ENCODE data around the gene PHF1. TPM values are rescaled to one million over a fixed set of nuclear protein-coding genes. Genes with fewer than 3 reads are reported as not detected.
A peak's percentile ranks its signal among the peaks of the same experiment; 100 is the strongest.

The PHF1 gene
- polyA plus RNA-seq, 3 donors, result 3.0 to 90.2 (median 3.5) TPM

DNA sequence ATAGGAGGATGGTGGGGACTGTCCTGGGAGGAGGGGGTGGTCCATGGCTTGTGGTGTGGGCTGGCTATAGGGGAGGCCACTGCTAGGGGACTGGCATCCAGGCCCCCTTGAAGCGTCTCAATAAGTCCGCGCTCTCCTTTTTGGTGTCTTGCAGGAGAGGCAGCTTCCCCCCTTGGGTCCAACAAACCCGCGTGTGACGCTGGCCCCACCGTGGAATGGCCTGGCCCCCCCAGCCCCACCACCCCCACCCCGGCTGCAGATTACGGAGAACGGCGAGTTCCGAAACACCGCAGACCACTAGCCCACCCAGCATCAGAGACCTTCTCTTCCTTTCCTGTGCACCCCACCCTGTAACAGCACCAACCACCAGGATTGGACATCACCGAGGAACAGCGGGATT is 40.8 kb downstream of the PHF1 start:
- H3K4me3 ChIP-seq (replicated peaks in 1 of 3; ENCODE audit: low read depth in 2 of 3, low read length in 3 of 3), result no peak overlapping the region
- peaks cover 0 to 11% of the 10 kb centered on the region in 2 donors for H3K36me3 ChIP-seq (replicated peaks in 1 of 2; ENCODE audit: control insufficient read depth in 1 of 2, insufficient read depth in 2 of 2, low read length in 2 of 2)
- WGBS (ENCODE audit: insufficient coverage), result 100% methylated on average over 3 of the region's 15 CpGs
- Mint-ChIP-seq H3K27me3 (ENCODE audit: low read depth in 3 of 3) (peaks cover 0 to 2% (median 1%) of the 10 kb centered on the region in 3 donors), H3K27ac (peak overlapping the region in 4 of 7 donors; percentile 71 to 76 (median 74)), H3K4me3 (no peak overlapping the region), H3K4me1 (peaks cover 78% of the 10 kb centered on the region), H3K9me3 (peaks cover 0 to 2% (median 0%) of the 10 kb centered on the region in 7 donors), H3K36me3 (peaks cover 34 to 35% of the 10 kb centered on the region in 2 donors)
- no peak overlapping the region for H3K4me2 ChIP-seq (replicated peaks; ENCODE audit: extremely low read depth, low read length, poor library complexity, severe bottlenecking)
- H3K4me1 ChIP-seq (ENCODE audit: control insufficient read depth in 1 of 2, insufficient read depth in 2 of 2, low read length in 2 of 2), result peaks cover 69 to 83% of the 10 kb centered on the region in 2 donors
- peak overlapping the region in 1 of 2 donors; percentile 27 for H3K27ac ChIP-seq (ENCODE audit: low read depth in 1 of 2, low read length in 2 of 2)
- H3K9me3 ChIP-seq (replicated peaks in 1 of 2; ENCODE audit: control insufficient read depth in 1 of 2, insufficient read depth in 1 of 2, low read length in 2 of 2), result no peaks in the 10 kb centered on the region
- H4K20me1 ChIP-seq (ENCODE audit: insufficient read depth, low read length), result no peaks in the 10 kb centered on the region
- H3K27me3 ChIP-seq (ENCODE audit: control insufficient read depth in 2 of 2, insufficient read depth in 2 of 2, low read length in 2 of 2), result no peaks in the 10 kb centered on the region
- no peak for DNase-seq
- TF ChIP-seq CTCF (IDR thresholded peaks at IDR 0.05), result no peak
- no peak overlapping the region for H2AFZ ChIP-seq (ENCODE audit: insufficient read depth, low read depth, low read length, poor library complexity, severe bottlenecking)
- H3K79me2 ChIP-seq (ENCODE audit: insufficient read depth, low read length), result peaks cover 55% of the 10 kb centered on the region
- H3K9ac ChIP-seq (ENCODE audit: insufficient read depth, low read length, poor library complexity, severe bottlenecking), result no peak overlapping the region
- intact Hi-C loops (cut with micrococcal nuclease), result loop anchor here in 1 of 2 donors (5.0 kb wide), 1 partner anchor 34 kb away; the partner anchor contains the start of gene CUTA

DNA sequence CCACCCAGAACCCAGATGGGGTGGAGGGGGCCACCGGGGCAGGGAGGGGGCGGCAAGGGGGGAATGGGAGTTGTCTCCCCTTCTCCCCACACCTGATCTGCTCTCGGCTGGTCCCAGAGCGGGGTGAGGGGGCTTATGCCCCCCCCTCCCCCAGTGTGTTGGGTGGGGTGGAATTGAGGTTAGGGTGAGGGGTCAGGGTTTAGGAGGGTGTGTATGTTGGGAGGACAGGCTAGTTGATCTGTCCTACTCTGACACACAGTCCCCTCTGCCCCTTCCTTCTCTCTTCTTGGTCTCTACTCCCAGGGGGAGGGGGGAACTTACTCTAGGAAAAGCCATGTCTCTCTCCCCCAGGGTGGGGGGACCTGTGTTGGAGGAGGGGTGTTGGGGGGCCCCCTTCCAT is 41.7 kb downstream of the PHF1 start:
- H3K27ac ChIP-seq (ENCODE audit: low read depth in 1 of 2, low read length in 2 of 2), result peak overlapping the region in 1 of 2 donors; percentile 52

More for the DNA sequence above, 41.7 kb downstream of the PHF1 start:
- H3K9ac ChIP-seq (ENCODE audit: insufficient read depth, low read length, poor library complexity, severe bottlenecking), result peak overlapping the region; percentile 29
- H3K4me3 ChIP-seq (replicated peaks in 1 of 3; ENCODE audit: low read depth in 2 of 3, low read length in 3 of 3), result peak overlapping the region in 1 of 3 experiments; percentile 95
- no peak overlapping the region for H2AFZ ChIP-seq (ENCODE audit: insufficient read depth, low read depth, low read length, poor library complexity, severe bottlenecking)
- H3K27me3 ChIP-seq (ENCODE audit: control insufficient read depth in 2 of 2, insufficient read depth in 2 of 2, low read length in 2 of 2), result no peaks in the 10 kb centered on the region
- H3K79me2 ChIP-seq (ENCODE audit: insufficient read depth, low read length), result peaks cover 50% of the 10 kb centered on the region
- Mint-ChIP-seq H3K4me1 (peaks cover 70% of the 10 kb centered on the region), H3K4me3 (no peak overlapping the region), H3K27me3 (ENCODE audit: low read depth in 3 of 3) (peaks cover 0 to 2% (median 1%) of the 10 kb centered on the region in 3 donors), H3K36me3 (peaks cover 31 to 32% of the 10 kb centered on the region in 2 donors), H3K27ac (peak overlapping the region in 3 of 7 donors; percentile 64 to 86 (median 72)), H3K9me3 (peaks cover 0 to under 1% (median 0%) of the 10 kb centered on the region in 7 donors)
- DNase-seq, result no peak
- H3K36me3 ChIP-seq (replicated peaks in 1 of 2; ENCODE audit: control insufficient read depth in 1 of 2, insufficient read depth in 2 of 2, low read length in 2 of 2), result peaks cover 0 to 11% of the 10 kb centered on the region in 2 donors
- H3K4me1 ChIP-seq (ENCODE audit: control insufficient read depth in 1 of 2, insufficient read depth in 2 of 2, low read length in 2 of 2), result peaks cover 60 to 74% of the 10 kb centered on the region in 2 donors
- H4K20me1 ChIP-seq (ENCODE audit: insufficient read depth, low read length), result no peaks in the 10 kb centered on the region
- H3K4me2 ChIP-seq (replicated peaks; ENCODE audit: extremely low read depth, low read length, poor library complexity, severe bottlenecking), result peak overlapping the region; percentile 86
- no peaks in the 10 kb centered on the region for H3K9me3 ChIP-seq (replicated peaks in 1 of 2; ENCODE audit: control insufficient read depth in 1 of 2, insufficient read depth in 1 of 2, low read length in 2 of 2)
- TF ChIP-seq CTCF (IDR thresholded peaks at IDR 0.05), result no peak
- intact Hi-C loops (cut with micrococcal nuclease), result loop anchor here in 1 of 2 donors (5.0 kb wide), 1 partner anchor 35 kb away; the partner anchor contains the start of gene CUTA
- no CpG with 5 or more reads among the region's 4 CpGs for WGBS (ENCODE audit: insufficient coverage)

Measured in CD14-positive monocyte (primary cell).